AG10803 (cell line): ENCODE measurements around the gene NEDD4L.

Experiments used
- DNase-seq: peaks from one replicate; pipeline ENCODE4 v3.0.0; 2010; ENCODE audit warnings: low read depth
- H3K4me3 ChIP-seq: 2 replicates; pipeline ENCODE4 v1.5.1; 2011; ENCODE audit warnings: mild to moderate bottlenecking, low read length, control low read depth
- TF ChIP-seq, protein P1 (sequence below): conservative IDR thresholded peaks from 2 replicates; pipeline ENCODE4 v1.5.1; 2011; ENCODE audit warnings: mild to moderate bottlenecking, low read length, control low read depth, inconsistent platforms

The NEDD4L gene

DNA sequence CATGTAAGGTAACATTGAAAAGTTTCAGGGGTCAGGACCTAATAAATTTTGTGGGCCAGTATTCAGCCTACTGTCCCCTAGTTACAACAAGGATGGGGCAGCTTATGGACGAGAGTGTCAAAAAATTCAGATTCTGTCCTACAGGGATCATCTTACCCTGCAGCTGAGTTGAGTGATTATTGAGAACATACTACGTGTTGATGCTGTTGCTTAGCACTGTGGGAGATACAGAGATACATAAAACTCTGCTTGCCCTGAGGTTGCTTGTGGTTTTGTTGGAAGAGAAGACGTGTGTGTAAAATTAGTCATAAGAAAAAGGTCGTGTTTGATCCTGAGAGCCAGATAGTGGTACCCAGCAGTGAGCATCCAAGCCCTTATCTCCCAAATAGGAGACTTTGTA lies 253.2 kb downstream of the NEDD4L start:
- no peak overlapping the region for H3K4me3 ChIP-seq
- TF ChIP-seq, protein P1, sequence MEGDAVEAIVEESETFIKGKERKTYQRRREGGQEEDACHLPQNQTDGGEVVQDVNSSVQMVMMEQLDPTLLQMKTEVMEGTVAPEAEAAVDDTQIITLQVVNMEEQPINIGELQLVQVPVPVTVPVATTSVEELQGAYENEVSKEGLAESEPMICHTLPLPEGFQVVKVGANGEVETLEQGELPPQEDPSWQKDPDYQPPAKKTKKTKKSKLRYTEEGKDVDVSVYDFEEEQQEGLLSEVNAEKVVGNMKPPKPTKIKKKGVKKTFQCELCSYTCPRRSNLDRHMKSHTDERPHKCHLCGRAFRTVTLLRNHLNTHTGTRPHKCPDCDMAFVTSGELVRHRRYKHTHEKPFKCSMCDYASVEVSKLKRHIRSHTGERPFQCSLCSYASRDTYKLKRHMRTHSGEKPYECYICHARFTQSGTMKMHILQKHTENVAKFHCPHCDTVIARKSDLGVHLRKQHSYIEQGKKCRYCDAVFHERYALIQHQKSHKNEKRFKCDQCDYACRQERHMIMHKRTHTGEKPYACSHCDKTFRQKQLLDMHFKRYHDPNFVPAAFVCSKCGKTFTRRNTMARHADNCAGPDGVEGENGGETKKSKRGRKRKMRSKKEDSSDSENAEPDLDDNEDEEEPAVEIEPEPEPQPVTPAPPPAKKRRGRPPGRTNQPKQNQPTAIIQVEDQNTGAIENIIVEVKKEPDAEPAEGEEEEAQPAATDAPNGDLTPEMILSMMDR, result no peak
- no peak for DNase-seq

DNA sequence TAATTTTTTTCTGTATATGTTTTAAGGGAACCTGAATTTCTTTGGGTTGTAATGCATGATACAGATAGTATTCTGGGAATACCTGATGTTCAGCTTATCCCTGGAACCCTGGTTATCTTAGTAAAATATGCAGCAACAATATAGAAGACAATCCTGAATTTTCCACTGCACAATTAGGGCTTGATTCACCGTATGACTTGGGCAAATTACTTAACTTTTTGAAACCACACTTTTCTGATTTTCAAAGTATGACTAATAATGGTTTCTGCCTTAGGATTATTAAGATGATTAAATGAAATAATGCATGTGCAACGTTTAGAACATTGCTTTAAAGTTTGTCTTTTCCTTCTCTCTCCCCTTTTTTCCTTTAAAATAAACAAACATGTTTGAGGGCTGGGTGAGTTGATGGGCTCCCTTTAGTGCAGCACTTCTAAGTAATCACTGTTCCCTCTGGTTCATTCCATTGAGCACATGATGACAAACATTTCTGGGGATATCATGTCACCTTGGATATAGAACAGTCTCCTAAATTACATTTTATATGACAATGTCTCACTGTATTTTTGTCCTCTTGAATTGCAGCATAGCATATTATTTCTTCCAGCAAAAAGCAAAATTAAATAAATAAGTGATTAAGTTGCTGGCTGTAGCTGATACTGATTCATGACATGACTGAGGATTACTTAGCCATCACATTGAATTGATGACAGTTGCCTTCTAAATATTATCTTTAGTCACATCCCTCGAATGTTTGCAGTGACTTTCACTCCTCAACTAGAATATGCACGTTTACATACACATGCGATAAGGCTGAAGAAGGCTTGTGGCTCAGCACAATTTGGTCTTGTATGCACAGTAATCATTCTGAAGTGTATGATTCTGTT lies 254.5 kb downstream of the NEDD4L start:
- DNase-seq, result no peak
- TF ChIP-seq, protein P1, result no peak
- no peak overlapping the region for H3K4me3 ChIP-seq

DNA sequence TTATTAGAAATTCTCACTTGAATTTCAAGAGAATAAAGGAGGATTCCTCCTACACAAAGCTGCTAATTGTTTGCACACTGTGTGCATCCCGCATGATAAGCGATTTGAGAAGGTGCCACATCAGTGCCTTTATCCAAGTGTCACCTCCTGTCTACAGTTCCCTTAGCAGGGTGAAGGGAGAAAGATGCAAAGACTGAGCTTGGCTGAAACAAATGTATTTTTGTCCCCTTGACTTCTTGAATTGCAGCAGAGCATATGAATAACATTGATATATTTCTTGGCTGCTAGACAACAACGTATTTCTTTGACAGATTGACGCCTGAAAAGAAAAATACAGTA lies 255.1 kb downstream of the NEDD4L start:
- TF ChIP-seq, protein P1, result no peak
- no peak overlapping the region for H3K4me3 ChIP-seq
- DNase-seq, result no peak

DNA sequence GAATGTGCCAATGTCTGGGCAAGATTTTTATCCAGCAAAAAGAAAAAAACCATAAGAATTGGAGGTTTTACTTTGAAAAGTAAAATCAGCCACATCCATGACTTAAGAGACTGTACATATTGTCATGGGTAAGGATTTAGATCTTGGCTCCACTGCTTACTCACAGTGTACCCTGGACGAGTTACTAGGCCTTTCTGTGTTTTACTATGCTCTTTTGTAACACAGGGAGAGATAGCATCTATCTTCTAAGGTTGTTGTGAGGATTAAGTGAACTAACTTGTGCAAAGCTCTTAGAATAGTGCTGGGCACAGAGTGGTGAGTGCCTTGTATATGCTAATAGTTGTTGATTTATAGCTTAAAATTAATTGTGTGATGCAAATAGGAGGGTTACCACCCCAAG lies 255.9 kb downstream of the NEDD4L start:
- no peak for DNase-seq
- TF ChIP-seq, protein P1, result no peak
- no peak overlapping the region for H3K4me3 ChIP-seq

DNA sequence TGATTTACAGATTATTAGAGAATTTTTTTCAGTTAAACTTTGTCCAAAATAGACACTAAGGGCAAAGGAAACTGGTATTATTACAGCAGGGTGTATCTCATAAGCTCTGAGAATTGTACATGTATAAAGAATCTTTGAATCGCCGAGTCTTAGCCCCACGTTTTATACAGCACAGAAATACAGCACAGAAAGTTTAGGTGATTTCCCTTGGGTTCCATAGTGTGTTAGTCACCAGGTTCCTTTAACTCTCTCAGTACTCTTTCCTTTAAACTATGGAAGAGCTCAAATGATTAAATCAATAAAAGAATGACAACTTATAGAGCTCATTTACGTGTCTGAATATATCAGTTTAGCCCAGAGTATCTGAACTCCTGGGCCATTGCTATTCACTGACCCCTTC lies 256.8 kb downstream of the NEDD4L start:
- TF ChIP-seq, protein P1, result no peak
- H3K4me3 ChIP-seq, result no peak overlapping the region
- no peak for DNase-seq

DNA sequence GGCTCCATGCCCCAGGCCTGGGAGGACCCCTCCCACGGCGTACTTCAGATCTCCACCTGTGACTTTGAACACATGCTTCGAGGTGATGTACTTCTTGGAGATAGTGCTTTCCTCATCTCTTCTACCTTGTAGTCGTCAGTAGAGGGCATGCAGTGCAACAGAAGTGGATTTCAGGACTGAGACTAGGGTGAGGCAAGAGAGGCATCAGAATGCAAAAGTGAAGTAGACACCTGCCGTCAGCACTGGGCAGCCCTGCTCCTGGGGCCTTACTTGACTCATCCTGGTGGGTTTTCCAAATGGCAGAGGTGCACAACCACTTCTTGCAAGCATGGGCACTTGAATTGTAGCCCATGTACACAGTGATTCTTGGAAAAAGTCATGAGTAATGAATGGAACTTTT lies 258.8 kb downstream of the NEDD4L start:
- DNase-seq, result no peak
- H3K4me3 ChIP-seq, result no peak overlapping the region
- TF ChIP-seq, protein P1, result no peak

DNA sequence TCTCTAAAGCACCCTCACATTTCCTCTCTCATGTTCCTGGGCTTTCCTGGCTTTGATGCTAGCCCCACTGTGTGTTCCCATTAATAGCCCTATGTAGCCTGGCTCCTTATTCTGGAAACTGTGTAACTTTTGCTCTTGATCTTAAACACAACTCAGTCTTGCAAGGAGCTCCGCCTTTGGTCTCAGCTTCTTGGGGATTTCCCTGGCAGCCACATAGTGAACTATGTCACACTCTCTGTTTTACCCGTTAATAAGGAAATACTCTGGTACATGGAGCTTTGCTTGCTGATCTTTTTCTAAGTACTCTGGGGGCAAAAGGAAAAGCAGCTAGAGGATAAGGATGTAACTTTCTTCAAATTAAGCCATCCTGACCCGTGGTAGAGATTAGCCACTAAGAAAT lies 259.3 kb downstream of the NEDD4L start:
- TF ChIP-seq, protein P1, result no peak
- DNase-seq, result no peak
- H3K4me3 ChIP-seq, result no peak overlapping the region
